HEK293 (cell line): Measurements from ENCODE around the gene ARAP3.

Experiments used
- CTCF ChIA-PET: fragments of 350-600 bp; formaldehyde crosslinking; extraction: SDS; loops from one replicate; lab custom pipeline; 2021; ENCODE audit warnings: antibody characterized with exemption; lab: Yijun Ruan, JAX
- POLR2A ChIA-PET: fragments of 300-600 bp; formaldehyde crosslinking; extraction: SDS; loops from one replicate; lab custom pipeline; 2020; ENCODE audit warnings: antibody characterized with exemption, inconsistent platforms; lab: Yijun Ruan, JAX
- H3K27ac ChIP-seq: fragments of 200-500 bp; sonication (Bioruptor generic); 2 replicates; pipeline ENCODE4 v1.5.1; 2014; ENCODE audit warnings: low read depth, low read length, control low read depth, inconsistent platforms; ENCODE audit errors: extremely low read depth
- H3K36me3 ChIP-seq, 2 experiments: fragments of 200-500 bp in 1 of 2; sonication (Bioruptor generic) in 1 of 2; 1 replicate in 1 of 2; 2 replicates in 1 of 2; pipeline ENCODE4 v1.5.1; 2014 to 2017; ENCODE audit warnings: inconsistent platforms in 2 of 2, low read length in 2 of 2; ENCODE audit not compliant: control insufficient read depth in 2 of 2, insufficient read depth in 1 of 2
- H3K4me1 ChIP-seq: fragments of 200-500 bp; sonication (Bioruptor generic); 2 replicates; pipeline ENCODE4 v1.5.1; 2014; ENCODE audit warnings: mild to moderate bottlenecking, low read length, inconsistent platforms; ENCODE audit not compliant: control insufficient read depth, insufficient read depth
- H3K4me3 ChIP-seq: 2 replicates; pipeline ENCODE4 v1.5.1; 2011; ENCODE audit warnings: low read depth, mild to moderate bottlenecking, control low read depth, low read length, moderate library complexity
- H3K9me3 ChIP-seq: fragments of 200-500 bp; sonication (Bioruptor generic); 2 replicates; pipeline ENCODE4 v1.5.1; 2014; ENCODE audit warnings: low read depth, low read length, inconsistent platforms; ENCODE audit not compliant: control insufficient read depth, insufficient read depth
- GLIS2 ChIP-seq: fragments of 450-650 bp; formaldehyde crosslinking; IDR thresholded peaks from 2 replicates; pipeline ENCODE4 v1.5.1; 2016; ENCODE audit warnings: missing biosample characterization, missing genetic modification characterization
- HIC1 ChIP-seq: fragments of 450-650 bp; formaldehyde crosslinking; IDR thresholded peaks from 2 replicates; pipeline ENCODE4 v1.5.1; 2016; ENCODE audit warnings: missing biosample characterization, missing genetic modification characterization
- KLF1 ChIP-seq: fragments of 450-650 bp; formaldehyde crosslinking; IDR thresholded peaks from 2 replicates; pipeline ENCODE4 v1.5.1; 2016; ENCODE audit warnings: missing biosample characterization, missing genetic modification characterization
- KLF8 ChIP-seq: fragments of 450-650 bp; formaldehyde crosslinking; IDR thresholded peaks from 2 replicates; pipeline ENCODE4 v1.5.1; 2016; ENCODE audit warnings: missing biosample characterization, missing genetic modification characterization
- KLF9 ChIP-seq: fragments of 450-650 bp; formaldehyde crosslinking; IDR thresholded peaks from 2 replicates; pipeline ENCODE4 v1.5.1; 2016; ENCODE audit warnings: missing biosample characterization, missing genetic modification characterization, low read depth
- SP3 ChIP-seq: fragments of 450-650 bp; formaldehyde crosslinking; IDR thresholded peaks from 2 replicates; pipeline ENCODE4 v1.5.1; 2016; ENCODE audit warnings: missing biosample characterization, missing genetic modification characterization
- SP7 ChIP-seq: fragments of 450-650 bp; formaldehyde crosslinking; IDR thresholded peaks from 2 replicates; pipeline ENCODE4 v1.5.1; 2016; ENCODE audit warnings: missing biosample characterization, missing genetic modification characterization
- WT1 ChIP-seq: fragments of 450-650 bp; formaldehyde crosslinking; IDR thresholded peaks from 2 replicates; pipeline ENCODE4 v1.5.1; 2016; ENCODE audit warnings: missing biosample characterization, missing genetic modification characterization
- ZBTB17 ChIP-seq: fragments of 450-650 bp; formaldehyde crosslinking; IDR thresholded peaks from 2 replicates; pipeline ENCODE4 v1.5.1; 2016; ENCODE audit warnings: missing biosample characterization, missing genetic modification characterization
- ZBTB20 ChIP-seq: fragments of 450-650 bp; formaldehyde crosslinking; IDR thresholded peaks from 2 replicates; pipeline ENCODE4 v1.5.1; 2016; ENCODE audit warnings: missing biosample characterization, missing genetic modification characterization
- ZNF19 ChIP-seq: fragments of 450-650 bp; formaldehyde crosslinking; IDR thresholded peaks from 2 replicates; pipeline ENCODE4; 2016; ENCODE audit warnings: missing biosample characterization, missing genetic modification characterization, low read depth
- ZNF23 ChIP-seq: fragments of 450-650 bp; formaldehyde crosslinking; IDR thresholded peaks from 2 replicates; pipeline ENCODE4 v1.5.1; 2016; ENCODE audit warnings: missing biosample characterization, missing genetic modification characterization, borderline replicate concordance
- ZNF449 ChIP-seq: fragments of 450-650 bp; formaldehyde crosslinking; IDR thresholded peaks from 2 replicates; pipeline ENCODE4 v1.5.1; 2017; ENCODE audit warnings: missing biosample characterization, mild to moderate bottlenecking, missing genetic modification characterization, moderate library complexity
- ZNF600 ChIP-seq: fragments of 450-650 bp; formaldehyde crosslinking; IDR thresholded peaks from 2 replicates; pipeline ENCODE4 v1.5.1; 2016; ENCODE audit warnings: missing biosample characterization, missing genetic modification characterization
- ZNF791 ChIP-seq: fragments of 450-650 bp; formaldehyde crosslinking; IDR thresholded peaks from 2 replicates; pipeline ENCODE4 v1.5.1; 2016; ENCODE audit warnings: missing biosample characterization, missing genetic modification characterization

ARAP3 gene

DNA sequence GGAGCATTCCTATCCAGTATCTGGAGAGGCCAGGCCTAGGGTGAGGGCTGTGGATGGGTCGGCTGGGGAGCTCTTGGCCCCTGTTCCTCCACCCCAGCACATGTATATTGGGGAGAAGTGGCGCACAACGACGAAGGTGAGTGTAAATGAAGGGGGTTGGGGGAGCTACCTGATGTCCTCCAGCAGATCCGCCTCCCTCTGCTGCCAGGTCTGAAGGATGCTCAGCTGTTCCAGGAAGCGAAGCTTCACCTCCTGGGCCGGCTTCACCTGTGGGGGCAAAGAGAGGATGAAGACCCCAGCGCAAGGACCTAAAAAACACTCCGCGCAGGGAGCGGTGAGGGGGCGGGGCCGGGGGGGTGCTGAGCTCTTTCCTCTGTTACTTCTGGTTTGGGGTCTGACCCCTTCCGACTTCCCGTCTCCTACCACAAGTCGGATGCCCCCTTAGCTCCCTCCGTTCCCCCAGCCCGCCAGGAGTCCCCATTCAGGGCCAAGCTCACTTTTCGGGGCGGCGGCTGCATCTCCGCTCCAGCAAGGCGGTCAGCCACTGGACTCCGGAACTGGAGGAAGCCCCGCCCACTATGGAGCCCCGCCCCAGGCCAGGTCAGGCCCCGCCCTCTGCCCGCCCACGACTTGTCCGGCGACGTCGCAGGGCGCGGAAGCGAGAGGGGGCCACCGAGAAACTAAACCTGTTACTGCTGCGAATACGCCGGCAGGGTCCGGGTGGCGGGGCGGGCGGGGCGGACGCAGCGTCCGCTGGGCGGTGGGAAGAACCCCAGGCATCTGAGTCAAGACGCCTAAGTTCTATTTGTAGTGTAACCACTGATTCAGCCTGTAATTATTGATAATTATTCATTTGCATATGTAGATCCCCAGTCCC is 30.9 kb downstream of the ARAP3 start, which contains the start of gene FCHSD1 (continued):
- TF ChIP-seq ZNF449 (tag by site-specific recombination) (no peak), ZNF600 (0 out of 2 replicates have a peak, but pooled peaks have one; percentile 44), ZNF791 (tag by site-specific recombination) (no peak), KLF9 (tag by site-specific recombination) (peak; percentile 85), SP3 (peak; percentile 90), KLF8 (tag by site-specific recombination) (0 out of 2 replicates have a peak, but pooled peaks have one; percentile 32), KLF1 (tag by site-specific recombination) (0 out of 2 replicates have a peak, but pooled peaks have one; percentile 19), ZBTB20 (tag by site-specific recombination) (peak; percentile 96), ZNF19 (tag by site-specific recombination) (no peak), GLIS2 (tag by site-specific recombination) (peak; percentile 14; the same call in 1 of the 2 replicates), SP7 (0 out of 2 replicates have a peak, but pooled peaks have one; percentile 11)

- no peaks in the 10 kb centered on the region for H3K4me1 ChIP-seq
These were observed 32.1 kb downstream of the ARAP3 start for GRCh38 chr5:141649972-141650371.

GRCh38 chr5:141649056-141649688 is 32.9 kb downstream of the ARAP3 start:
- Histone ChIP-seq H3K36me3 (peaks cover 0 to 20% of the 10 kb centered on the region in 2 experiments; a peak in 1 of 3 replicates), H3K4me3 (no peak overlapping the region), H3K27ac (no peak overlapping the region), H3K4me1 (no peaks in the 10 kb centered on the region), H3K9me3 (no peaks in the 10 kb centered on the region)
- ChIA-PET CTCF (interaction anchor here (1.1 kb wide), 1 partner anchor 9 kb away, joined by 3 read pairs; no protein-coding TSS in a partner anchor), POLR2A (interaction anchor here (0.7 kb wide), 1 partner anchor 12 kb away, joined by 3 read pairs; the partner anchor contains the start of genes HDAC3 and RELL2)
- TF ChIP-seq HIC1 (tag by site-specific recombination) = peak; percentile 63
- TF ChIP-seq ZNF23 (tag by site-specific recombination) = no peak
- TF ChIP-seq GLIS2 (tag by site-specific recombination) = peak; percentile 23; the same call in 1 of the 2 replicates

More at GRCh38 chr5:141649972-141650371, 32.1 kb downstream of the ARAP3 start:
- Histone ChIP-seq H3K9me3 (no peaks in the 10 kb centered on the region), H3K36me3 (peaks cover 0 to 16% of the 10 kb centered on the region in 2 experiments; a peak in 1 of 3 replicates), H3K27ac (no peak overlapping the region), H3K4me3 (no peak overlapping the region)
- TF ChIP-seq WT1 (tag by site-specific recombination) = no peak
- TF ChIP-seq ZBTB17 (tag by site-specific recombination) = peak; percentile 49
- ChIA-PET POLR2A (no interaction called here), CTCF (no interaction called here)
